GM10266 (cell line): ENCODE data around the gene COQ7.

ENCODE experiments used
- DNase-seq: peaks from one replicate; pipeline ENCODE4 v3.0.0; 2012; ENCODE audit errors: extremely low spot score
- CTCF ChIP-seq: IDR thresholded peaks from 2 replicates; pipeline ENCODE4 v1.5.1; 2012; ENCODE audit warnings: mild to moderate bottlenecking, low read depth; ENCODE audit not compliant: control insufficient read depth, insufficient read depth; ENCODE audit errors: missing control alignments

The COQ7 gene

GRCh38 chr16:19073344-19073743 lies 5.9 kb downstream of the COQ7 start:
- DNase-seq, result no peak

GRCh38 chr16:19073863-19074262 lies 6.4 kb downstream of the COQ7 start:
- TF ChIP-seq CTCF, result no peak
- DNase-seq, result no peak

More at GRCh38 chr16:19073344-19073743, 5.9 kb downstream of the COQ7 start:
- no peak for TF ChIP-seq CTCF

- no peak for TF ChIP-seq CTCF
- no peak for DNase-seq
Measured at GRCh38 chr16:19075511-19075910, 8.1 kb downstream of the COQ7 start.

- TF ChIP-seq CTCF, result no peak
- DNase-seq, result no peak
Measured at GRCh38 chr16:19077879-19078278, 10.5 kb downstream of the COQ7 start.

- no peak for DNase-seq
- TF ChIP-seq CTCF, result no peak
Measured at GRCh38 chr16:19083670-19084069, 16.3 kb downstream of the COQ7 start.

GRCh38 chr16:19084139-19084538 lies 16.7 kb downstream of the COQ7 start:
- no peak for TF ChIP-seq CTCF
- no peak for DNase-seq

GRCh38 chr16:19084879-19085278 lies 17.5 kb downstream of the COQ7 start:
- no peak for TF ChIP-seq CTCF
- no peak for DNase-seq

GRCh38 chr16:19085679-19086200 lies 18.3 kb downstream of the COQ7 start:
- TF ChIP-seq CTCF, result no peak
- no peak for DNase-seq
